A549 (cell line): Measurements from ENCODE around the gene C1orf174. TPM values are rescaled to one million over a fixed set of nuclear protein-coding genes. Genes with fewer than 3 reads are reported as not detected.

Experiments
- ATAC-seq, 2 experiments: fragments of 200-7000 bp in 1 of 2; fragments of >200 bp in 1 of 2; cut with Nextera tagmentation in 1 of 2; cut with Tn5 transposase in 1 of 2; 3 replicates each; pipeline versions ENCODE4 v1.8.0 to v1.9.1; 2018 to 2020; ENCODE audit warnings: mild to moderate bottlenecking in 1 of 2, moderate library complexity in 1 of 2
- CTCF ChIA-PET: fragments of 300-600 bp; sonication (Branson Sonifier 250); formaldehyde crosslinking; extraction: SDS; loops from one replicate; lab custom pipeline; 2021; ENCODE audit warnings: antibody characterized with exemption, inconsistent platforms; lab: Yijun Ruan, JAX
- POLR2A ChIA-PET: fragments of 350-600 bp; formaldehyde crosslinking; extraction: SDS; loops from one replicate; lab custom pipeline; 2021; ENCODE audit warnings: antibody characterized with exemption, inconsistent platforms; lab: Yijun Ruan, JAX
- DNase-seq, 2 experiments: peaks; one replicate each; pipeline versions ENCODE4 v3.0.0 to v3.0.0-alpha.2; 2011 to 2016; ENCODE audit warnings: low read depth in 1 of 2, low spot score in 1 of 2
- FAIRE-seq: peaks from 2 replicates; lab custom pipeline; 2011; peaks lifted over from hg19 to GRCh38; lab: Jason Lieb, UNC
- H3K27ac ChIP-seq, 2 experiments: fragments of >200 bp; sonication (Bioruptor Twin); formaldehyde crosslinking; 3 replicates each; pipeline ENCODE4 v1.5.1; 2016 to 2017
- H3K4me1 ChIP-seq: fragments of >200 bp; sonication (Bioruptor Twin); formaldehyde crosslinking; 3 replicates; pipeline ENCODE4 v1.6.1; 2016
- H3K4me2 ChIP-seq: fragments of >200 bp; sonication (Bioruptor Twin); formaldehyde crosslinking; 3 replicates; pipeline ENCODE4 v1.6.1; 2016
- H3K4me3 ChIP-seq: fragments of >200 bp; sonication (Bioruptor Twin); formaldehyde crosslinking; 3 replicates; pipeline ENCODE4 v1.5.1; 2016
- H3K9me3 ChIP-seq: fragments of >200 bp; sonication (Bioruptor Twin); formaldehyde crosslinking; 3 replicates; pipeline ENCODE4 v1.6.1; 2016
- BCL3 ChIP-seq: fragments of >200 bp; sonication (Bioruptor Twin); formaldehyde crosslinking; IDR thresholded peaks from 3 replicates; pipeline ENCODE4 v1.6.1; 2016
- CBX8 ChIP-seq: fragments of 200-600 bp; sonication (generic); IDR thresholded peaks from 2 replicates; pipeline ENCODE4 v1.6.1; 2016
- CEBPB ChIP-seq, 2 experiments: fragments of >200 bp in 1 of 2; sonication (Bioruptor Twin) in 1 of 2; formaldehyde crosslinking in 1 of 2; IDR thresholded peaks; 2 replicates each; pipeline ENCODE4 v1.6.1; 2012 to 2016
- CHD4 ChIP-seq: fragments of 200-600 bp; sonication (generic); IDR thresholded peaks from 2 replicates; pipeline ENCODE4 v1.6.1; 2016; ENCODE audit warnings: antibody characterized with exemption, mild to moderate bottlenecking, borderline replicate concordance
- EHF ChIP-seq: fragments of 250-450 bp; sonication (Bioruptor Pico); IDR thresholded peaks from 2 replicates; pipeline ENCODE4 v1.5.0; 2020; ENCODE audit warnings: mild to moderate bottlenecking
- EHMT2 ChIP-seq: fragments of 200-600 bp; sonication (generic); IDR thresholded peaks from 2 replicates; pipeline ENCODE4 v1.6.1; 2016; ENCODE audit warnings: antibody characterized with exemption, low read depth, mild to moderate bottlenecking, moderate library complexity
- ELK1 ChIP-seq: fragments of 150-350 bp; IDR thresholded peaks from 2 replicates; pipeline ENCODE4 v1.6.1; 2014; ENCODE audit warnings: low read depth, mild to moderate bottlenecking, low read length
- EP300 ChIP-seq, 2 experiments: fragments of >200 bp; sonication (Bioruptor Twin); formaldehyde crosslinking; IDR thresholded peaks; 2 replicates in 1 of 2; 3 replicates in 1 of 2; pipeline ENCODE4 v1.6.1; 2016 to 2017
- ESRRA ChIP-seq: fragments of 150-350 bp; IDR thresholded peaks from 2 replicates; pipeline ENCODE4 v1.6.1; 2014; ENCODE audit warnings: mild to moderate bottlenecking, low read length, borderline replicate concordance
- FOSB ChIP-seq: fragments of 250-450 bp; sonication (Bioruptor Pico); IDR thresholded peaks from 2 replicates; pipeline ENCODE4 v1.5.0; 2020; ENCODE audit warnings: mild to moderate bottlenecking, moderate library complexity
- FOXS1 ChIP-seq: fragments of 250-450 bp; sonication (Bioruptor Pico); IDR thresholded peaks from 2 replicates; pipeline ENCODE4 v1.5.0; 2020; ENCODE audit warnings: mild to moderate bottlenecking, moderate library complexity
- GATA3 ChIP-seq: IDR thresholded peaks from 2 replicates; pipeline ENCODE4 v1.6.1; 2012; ENCODE audit warnings: borderline replicate concordance
- HEYL ChIP-seq: fragments of 250-450 bp; sonication (Bioruptor Pico); IDR thresholded peaks from 2 replicates; pipeline ENCODE4 v1.8.0; 2021; ENCODE audit warnings: mild to moderate bottlenecking, moderate library complexity
- HOXB13 ChIP-seq: fragments of 250-450 bp; sonication (Bioruptor Pico); IDR thresholded peaks from 2 replicates; pipeline ENCODE4 v1.5.0; 2020; ENCODE audit warnings: low read depth, mild to moderate bottlenecking, moderate library complexity
- HOXB5 ChIP-seq: fragments of 250-450 bp; sonication (Bioruptor Pico); IDR thresholded peaks from 2 replicates; pipeline ENCODE4 v1.5.0; 2020; ENCODE audit warnings: mild to moderate bottlenecking, moderate library complexity
- NFE2L2 ChIP-seq: fragments of 150-350 bp; conservative IDR thresholded peaks from 2 replicates; pipeline ENCODE4 v1.6.1; 2014; ENCODE audit warnings: low read length
- NPAS2 ChIP-seq: fragments of 250-450 bp; sonication (Bioruptor Pico); IDR thresholded peaks from 2 replicates; pipeline ENCODE4 v1.8.0; 2022; ENCODE audit warnings: mild to moderate bottlenecking, moderate library complexity, borderline replicate concordance
- POLR2AphosphoS2 ChIP-seq: conservative IDR thresholded peaks from 2 replicates; pipeline ENCODE4 v1.6.1; 2012; ENCODE audit warnings: low read length, improper control_type of control experiment, inconsistent platforms
- RARB ChIP-seq: fragments of 250-450 bp; sonication (Bioruptor Pico); IDR thresholded peaks from 2 replicates; pipeline ENCODE4 v1.8.0; 2021; ENCODE audit warnings: mild to moderate bottlenecking, moderate library complexity
- REST ChIP-seq: fragments of 200-600 bp; sonication (generic); IDR thresholded peaks from 2 replicates; pipeline ENCODE4 v1.6.1; 2016; ENCODE audit warnings: antibody characterized with exemption, mild to moderate bottlenecking, moderate library complexity
- RFX5 ChIP-seq: fragments of 450-650 bp; IDR thresholded peaks from 2 replicates; pipeline ENCODE4 v1.7.1; 2014; ENCODE audit warnings: antibody characterized with exemption, mild to moderate bottlenecking, moderate library complexity
- TFCP2L1 ChIP-seq: fragments of 250-450 bp; sonication (Bioruptor Pico); IDR thresholded peaks from 2 replicates; pipeline ENCODE4 v1.5.0; 2021; ENCODE audit warnings: mild to moderate bottlenecking
- ZFP36 ChIP-seq: fragments of 450-650 bp; IDR thresholded peaks from 2 replicates; pipeline ENCODE4 v1.6.1; 2014; ENCODE audit warnings: borderline replicate concordance; ENCODE audit not compliant: partially characterized antibody
- WGBS: methylation state at CpG from one replicate; pipeline ENCODE4 v1.1.6; 2017; ENCODE audit errors: missing lambda C conversion rate; 5-methylcytosine and 5-hydroxymethylcytosine counted together
- polyA plus RNA-seq, 4 experiments: library from polyadenylated mRNA; depleted of rRNA in 3 of 4; stranded (reverse); fragments of >200 nt; fragmentation: RNase III in 1 of 4; extraction: RNeasy Plus Mini Kit Qiagen cat#74134 plus additional on column Dnase treatment in 1 of 4; gene quantifications; 2 replicates in 3 of 4; 3 replicates in 1 of 4; pipeline ENCODE4 v1.2.3, GENCODE V29; 2011 to 2017
- TF ChIP-seq, protein P1 (sequence below): IDR thresholded peaks from 2 replicates; pipeline ENCODE4 v1.6.1; 2012; ENCODE audit warnings: low read depth, borderline replicate concordance
- TF ChIP-seq, protein P2 (sequence below): fragments of >200 bp; sonication (Bioruptor Twin); formaldehyde crosslinking; IDR thresholded peaks from 3 replicates; pipeline ENCODE4 v1.5.1; 2016

The C1orf174 gene
- polyA plus RNA-seq, 2 of the 4 experiments (the other 2 are of a cell fraction) = 23.9 to 29.7 TPM

DNA sequence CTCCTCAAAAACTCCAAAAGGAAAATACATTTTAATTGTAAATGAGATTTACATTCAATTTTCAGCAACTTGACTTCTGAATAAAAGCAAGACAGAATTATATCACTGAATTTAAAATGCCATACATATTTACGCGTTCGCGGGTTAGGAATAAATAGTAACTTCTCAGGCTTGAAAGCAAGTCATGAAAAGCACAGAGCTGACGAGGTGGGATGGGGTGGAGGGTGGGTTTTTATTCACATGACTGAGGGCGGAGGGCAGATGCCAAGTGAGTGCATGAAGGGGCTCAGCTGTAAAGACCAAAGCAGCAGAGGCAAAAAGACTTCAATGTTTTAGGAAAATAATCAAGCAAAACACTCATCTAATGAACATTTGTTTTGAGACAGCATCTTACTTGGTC lies 48.8 kb downstream of the C1orf174 start:
- Histone ChIP-seq H3K4me1 (peaks cover 4% of the 10 kb centered on the region; the same call in 1 of the 3 replicates), H3K4me2 (no peak overlapping the region), H3K9me3 (no peaks in the 10 kb centered on the region), H3K4me3 (no peak overlapping the region), H3K27ac (no peak overlapping the region)
- FAIRE-seq (no peak), ATAC-seq (no peak), DNase-seq (no peak)
- CTCF ChIA-PET = no interaction called here
- WGBS = 94% methylated on average over 6 of the region's 6 CpGs
- POLR2A ChIA-PET = no interaction called here
- TF ChIP-seq ZFP36 (no peak), FOXS1 (CRISPR knock-in tag) (no peak), EHF (no peak), TFCP2L1 (CRISPR knock-in tag) (no peak), EHMT2 (no peak), EP300 (IDR thresholded peaks at IDR 0.05) (no peak), ESRRA (no peak), NFE2L2 (no peak)

GRCh38 chr1:3850857-3851256 lies 49.2 kb downstream of the C1orf174 start:
- CTCF ChIA-PET = no interaction called here
- TF ChIP-seq RARB (CRISPR knock-in tag) = no peak
- no peak for TF ChIP-seq HOXB13
- TF ChIP-seq FOSB = no peak
- no peak for TF ChIP-seq RFX5
- TF ChIP-seq, protein P1, sequence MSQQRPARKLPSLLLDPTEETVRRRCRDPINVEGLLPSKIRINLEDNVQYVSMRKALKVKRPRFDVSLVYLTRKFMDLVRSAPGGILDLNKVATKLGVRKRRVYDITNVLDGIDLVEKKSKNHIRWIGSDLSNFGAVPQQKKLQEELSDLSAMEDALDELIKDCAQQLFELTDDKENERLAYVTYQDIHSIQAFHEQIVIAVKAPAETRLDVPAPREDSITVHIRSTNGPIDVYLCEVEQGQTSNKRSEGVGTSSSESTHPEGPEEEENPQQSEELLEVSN = no peak
- TF ChIP-seq REST = no peak
- TF ChIP-seq CBX8 = no peak
- no peak for TF ChIP-seq CHD4
- no peak for TF ChIP-seq NFE2L2
- no peak for TF ChIP-seq BCL3
- no peak for TF ChIP-seq CEBPB (IDR thresholded peaks at IDR 0.05)
- TF ChIP-seq ELK1 = no peak
- TF ChIP-seq, protein P2, sequence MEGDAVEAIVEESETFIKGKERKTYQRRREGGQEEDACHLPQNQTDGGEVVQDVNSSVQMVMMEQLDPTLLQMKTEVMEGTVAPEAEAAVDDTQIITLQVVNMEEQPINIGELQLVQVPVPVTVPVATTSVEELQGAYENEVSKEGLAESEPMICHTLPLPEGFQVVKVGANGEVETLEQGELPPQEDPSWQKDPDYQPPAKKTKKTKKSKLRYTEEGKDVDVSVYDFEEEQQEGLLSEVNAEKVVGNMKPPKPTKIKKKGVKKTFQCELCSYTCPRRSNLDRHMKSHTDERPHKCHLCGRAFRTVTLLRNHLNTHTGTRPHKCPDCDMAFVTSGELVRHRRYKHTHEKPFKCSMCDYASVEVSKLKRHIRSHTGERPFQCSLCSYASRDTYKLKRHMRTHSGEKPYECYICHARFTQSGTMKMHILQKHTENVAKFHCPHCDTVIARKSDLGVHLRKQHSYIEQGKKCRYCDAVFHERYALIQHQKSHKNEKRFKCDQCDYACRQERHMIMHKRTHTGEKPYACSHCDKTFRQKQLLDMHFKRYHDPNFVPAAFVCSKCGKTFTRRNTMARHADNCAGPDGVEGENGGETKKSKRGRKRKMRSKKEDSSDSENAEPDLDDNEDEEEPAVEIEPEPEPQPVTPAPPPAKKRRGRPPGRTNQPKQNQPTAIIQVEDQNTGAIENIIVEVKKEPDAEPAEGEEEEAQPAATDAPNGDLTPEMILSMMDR = no peak
- TF ChIP-seq NPAS2 (CRISPR knock-in tag) = no peak
- TF ChIP-seq HOXB5 (CRISPR knock-in tag) = no peak
- no peak for TF ChIP-seq POLR2AphosphoS2
- no peak for TF ChIP-seq EP300 (IDR thresholded peaks at IDR 0.05)
- TF ChIP-seq HEYL (CRISPR knock-in tag) = no peak
- TF ChIP-seq GATA3 = no peak
- TF ChIP-seq, all 56 proteins: peak for 0
- no peak for FAIRE-seq
- DNase-seq = no peak
- H3K27ac ChIP-seq = no peak overlapping the region
- POLR2A ChIA-PET = no interaction called here
- H3K9me3 ChIP-seq = no peaks in the 10 kb centered on the region
- 83% methylated on average over 10 of the region's 12 CpGs for WGBS
- H3K4me3 ChIP-seq = no peak overlapping the region
- peaks cover 3% of the 10 kb centered on the region; the same call in 1 of the 3 replicates for H3K4me1 ChIP-seq
- no peak overlapping the region for H3K4me2 ChIP-seq
- no peak for ATAC-seq
